DMS153 treated with DMSO at 0.1 percent for 48 hours (cell line): ENCODE data around the gene FGB.
"Not testable (repeated sequence)": the region's sequence is repeated elsewhere in the genome, so short reads cannot be mapped to it uniquely, and the experiment has no call there.

ENCODE experiments used
- DNase-seq: peaks from one replicate; lab custom pipeline; 2025; ENCODE audit not compliant: unreplicated experiment; lab: John Stamatoyannopoulos, UW

The FGB gene

GRCh38 chr4:154594343-154594742 is 31.5 kb downstream of the FGB start:
- DNase-seq: not testable (repeated sequence)

DNA sequence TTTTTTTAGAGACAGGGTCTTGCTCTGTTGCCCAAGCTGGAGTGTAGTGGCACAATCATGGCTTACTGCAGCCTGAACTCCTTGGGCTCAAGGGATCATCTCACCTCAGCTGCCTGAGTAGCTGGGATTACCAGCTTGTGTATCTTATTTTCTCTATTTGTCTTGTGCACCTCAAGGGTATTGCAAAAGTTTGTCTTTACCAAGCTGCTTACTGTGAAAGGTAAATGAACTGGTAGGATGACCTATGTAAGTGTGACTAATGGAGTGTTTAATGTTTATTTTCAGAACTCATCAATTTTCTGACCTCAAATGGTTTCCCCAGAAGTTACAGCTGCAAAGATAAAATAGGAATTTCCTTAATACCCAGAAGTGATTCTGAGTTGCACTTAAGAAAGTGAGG is 33.0 kb downstream of the FGB start:
- no peak for DNase-seq

- DNase-seq: not testable (repeated sequence)
These were observed 34.5 kb downstream of the FGB start for GRCh38 chr4:154597281-154597680.

GRCh38 chr4:154597798-154598774 is 35.3 kb downstream of the FGB start:
- no peak for DNase-seq

DNA sequence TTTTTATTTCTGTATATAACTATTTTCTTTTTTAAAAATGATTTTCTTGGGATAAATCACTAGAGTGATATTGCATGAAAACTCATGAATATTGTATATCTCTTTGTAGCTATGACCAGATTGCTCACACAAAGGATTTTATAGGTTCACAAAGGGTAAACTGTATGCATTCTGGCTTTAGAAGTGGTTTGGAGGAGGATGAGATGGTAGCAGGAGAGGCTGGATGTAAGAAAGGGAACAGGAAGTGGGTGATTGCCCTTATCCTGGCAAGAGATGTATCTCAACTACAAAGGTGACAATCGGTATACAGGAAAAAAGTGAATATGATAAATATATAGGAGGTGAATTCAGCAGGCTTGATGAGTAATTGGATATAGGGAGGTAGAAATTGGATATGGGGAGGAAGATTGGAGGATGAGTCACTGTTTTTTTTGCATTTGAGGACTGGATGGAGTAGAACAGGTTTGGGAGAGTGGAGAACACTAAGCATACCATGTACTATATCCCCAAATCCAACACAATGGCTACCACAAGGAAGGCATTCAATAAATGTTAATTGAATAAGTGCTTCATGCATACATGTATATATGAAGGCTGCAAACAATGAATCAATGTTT is 39.7 kb downstream of the FGB start:
- DNase-seq: no peak

DNA sequence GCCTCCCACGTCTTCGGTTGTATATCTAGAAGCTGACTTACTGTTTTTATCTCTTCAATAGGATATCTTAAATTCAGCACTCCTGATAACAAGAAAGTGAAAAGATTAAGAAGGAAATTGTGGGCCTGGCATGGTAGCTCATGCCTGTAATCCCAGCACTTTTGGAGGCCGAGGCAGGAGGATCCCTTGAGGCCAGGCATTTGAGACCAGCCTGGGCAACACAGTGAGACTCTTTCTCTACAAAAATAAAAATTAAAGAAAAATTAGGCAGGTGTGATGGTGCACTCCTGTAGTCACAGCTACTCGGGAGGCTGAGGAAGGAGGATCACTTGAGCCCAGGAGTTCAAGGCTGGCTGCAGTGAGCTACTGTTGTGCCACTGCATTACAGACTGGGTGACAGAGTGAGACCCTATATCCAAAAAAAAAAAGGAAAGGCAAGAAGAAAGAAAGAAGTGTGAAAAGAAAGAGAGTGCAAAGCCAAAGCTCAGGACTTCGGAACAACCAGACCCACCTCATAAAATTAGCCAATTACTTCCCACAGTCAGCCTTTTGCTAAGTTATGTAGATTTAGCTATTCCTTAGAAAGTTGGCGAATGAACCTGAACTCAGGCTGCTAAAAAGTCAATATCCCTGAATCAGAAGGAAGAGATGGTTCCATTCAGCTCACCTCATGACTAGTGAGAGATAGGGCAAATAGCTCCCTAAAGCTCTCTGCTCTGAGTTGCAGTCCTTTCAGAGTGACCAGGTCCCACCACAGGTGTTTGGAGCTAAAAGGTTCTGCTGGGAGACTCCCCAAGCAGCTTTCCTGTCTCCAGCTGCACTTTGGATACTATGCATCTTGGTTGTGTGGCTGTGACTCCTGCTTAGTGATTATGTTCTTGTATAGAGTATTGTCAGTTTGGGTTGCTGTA is 40.5 kb downstream of the FGB start:
- no peak for DNase-seq

GRCh38 chr4:154604696-154605200 is 41.9 kb downstream of the FGB start:
- no peak for DNase-seq

DNA sequence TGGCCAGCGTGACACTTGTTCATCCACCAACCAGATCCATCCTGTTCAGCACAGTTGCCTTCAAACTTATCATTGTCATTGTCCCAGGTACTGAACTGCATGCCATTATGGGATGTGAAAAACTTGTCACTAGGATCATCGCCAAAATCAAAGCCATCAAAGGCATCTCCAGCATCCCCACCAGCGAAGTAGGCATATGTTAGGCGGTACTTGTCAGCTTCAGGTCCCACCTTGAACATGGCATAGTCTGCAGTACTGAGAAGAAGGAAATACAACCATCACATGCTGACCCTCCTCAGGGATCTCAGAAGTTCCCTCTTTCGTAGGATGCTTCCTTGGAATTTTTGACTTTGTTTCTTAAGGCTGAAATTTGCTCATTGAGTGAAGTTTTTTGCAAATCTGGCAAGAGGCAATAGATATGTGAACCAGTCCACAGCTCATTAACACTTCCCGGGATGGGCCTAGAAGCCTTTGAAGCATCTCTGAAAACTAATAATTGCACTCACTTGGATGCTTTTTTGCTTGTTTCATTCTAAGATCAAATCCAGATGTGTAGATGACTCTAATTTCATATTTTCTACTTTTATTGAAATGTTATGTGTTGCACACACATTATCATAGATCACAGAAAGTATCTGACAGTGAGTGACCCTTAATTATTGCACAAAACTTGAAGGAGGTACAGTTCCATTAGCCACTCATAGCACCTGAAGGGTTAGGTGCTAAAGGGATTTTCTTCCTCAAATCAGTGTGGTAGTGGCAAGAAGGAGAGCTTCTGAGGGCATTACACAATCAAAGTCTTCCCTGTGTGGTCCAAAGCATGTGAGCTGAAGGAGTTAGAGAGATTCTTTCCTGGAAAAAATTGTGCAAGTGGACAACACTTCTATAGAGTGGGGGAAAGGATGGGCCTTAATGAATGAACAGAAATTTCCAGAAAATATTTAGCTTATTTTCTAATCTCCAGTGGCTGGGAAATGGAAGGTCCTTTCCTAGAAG is 44.2 kb downstream of the FGB start:
- no peak for DNase-seq

DNA sequence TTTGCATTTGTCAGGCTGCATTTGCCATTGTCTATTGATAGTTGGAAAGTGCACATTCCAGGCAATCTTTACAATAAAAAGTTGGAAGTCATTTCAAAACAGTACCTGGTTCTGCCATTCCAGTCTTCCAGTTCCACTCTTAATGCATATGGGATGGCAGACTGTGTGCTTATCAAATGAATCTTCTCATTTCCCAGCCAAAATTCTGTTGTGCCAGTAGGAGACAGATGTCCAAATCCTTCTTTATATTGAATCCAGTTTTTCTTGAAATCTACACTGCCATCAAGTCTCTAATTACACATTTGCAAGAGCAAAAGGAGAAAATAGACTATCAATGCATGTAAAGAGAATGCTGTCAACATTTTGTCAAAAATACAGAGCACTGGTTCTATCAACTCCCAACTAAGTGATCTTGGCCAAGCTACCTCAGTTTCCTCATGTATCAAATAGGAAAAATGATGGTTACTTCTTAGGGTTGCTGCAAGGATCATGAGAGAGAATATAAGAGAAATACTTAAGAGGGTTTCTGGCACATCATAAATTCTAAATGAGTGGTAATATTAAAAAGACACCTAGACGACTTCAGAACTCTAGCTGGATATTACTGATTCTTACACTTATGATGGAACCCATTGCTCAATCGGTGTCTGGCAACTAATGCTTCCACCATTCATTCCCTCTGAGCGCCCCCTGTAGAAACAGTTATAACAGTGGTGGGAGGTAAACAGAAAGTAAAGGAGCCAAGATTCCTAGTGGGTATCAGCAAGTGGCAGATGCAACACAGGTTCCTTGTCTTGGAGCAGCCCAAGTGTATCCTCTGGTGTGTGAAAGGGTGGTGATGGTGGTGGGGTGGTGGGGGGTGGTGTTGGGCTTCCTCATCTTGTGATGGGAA is 45.8 kb downstream of the FGB start:
- no peak for DNase-seq

DNA sequence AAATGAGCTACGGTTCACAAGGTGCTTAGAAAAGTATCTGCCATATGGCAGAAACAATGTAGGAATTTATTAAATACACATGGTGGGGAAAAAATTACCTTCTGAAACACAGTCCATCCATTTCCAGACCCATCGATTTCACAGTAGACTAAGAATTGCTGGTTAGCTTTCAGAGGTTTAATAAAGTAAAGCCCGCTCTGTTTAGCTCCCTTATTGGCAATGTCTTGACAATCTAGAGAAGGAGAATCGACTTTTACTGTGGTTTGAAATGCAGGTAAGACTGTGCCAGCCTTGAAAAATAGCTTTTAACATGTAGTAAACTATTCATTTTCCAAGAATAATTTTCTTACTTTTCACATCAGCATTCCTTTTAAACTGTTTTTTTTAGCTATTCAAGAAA is 46.7 kb downstream of the FGB start:
- DNase-seq: no peak

- no peak for DNase-seq
These were observed 47.8 kb downstream of the FGB start for GRCh38 chr4:154610582-154610981.

DNA sequence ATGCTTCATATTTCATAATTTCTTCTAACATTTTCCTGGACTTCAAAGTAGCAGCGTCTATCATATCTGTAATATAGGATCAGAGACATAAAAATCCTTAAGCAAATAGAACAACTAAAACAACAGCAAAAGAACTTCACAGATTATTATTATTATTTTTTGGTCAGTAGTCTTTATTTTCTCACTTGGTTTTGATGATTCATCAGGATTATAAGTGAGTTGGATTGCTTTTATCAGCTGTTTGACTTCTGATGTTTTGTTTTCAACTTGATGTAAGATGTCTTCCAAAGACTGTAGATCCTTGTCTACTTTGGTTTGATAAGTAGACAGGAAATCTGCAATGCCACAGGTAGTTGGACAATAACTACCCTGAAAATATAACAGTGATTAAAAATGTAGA is 49.0 kb downstream of the FGB start:
- no peak for DNase-seq

GRCh38 chr4:154612472-154613414 is 49.9 kb downstream of the FGB start, which contains the start of gene FGG:
FGG (minus strand) TSS chr4:154612656; CDS start chr4:154612609, 47 bp downstream.
- DNase-seq: no peak

DNA sequence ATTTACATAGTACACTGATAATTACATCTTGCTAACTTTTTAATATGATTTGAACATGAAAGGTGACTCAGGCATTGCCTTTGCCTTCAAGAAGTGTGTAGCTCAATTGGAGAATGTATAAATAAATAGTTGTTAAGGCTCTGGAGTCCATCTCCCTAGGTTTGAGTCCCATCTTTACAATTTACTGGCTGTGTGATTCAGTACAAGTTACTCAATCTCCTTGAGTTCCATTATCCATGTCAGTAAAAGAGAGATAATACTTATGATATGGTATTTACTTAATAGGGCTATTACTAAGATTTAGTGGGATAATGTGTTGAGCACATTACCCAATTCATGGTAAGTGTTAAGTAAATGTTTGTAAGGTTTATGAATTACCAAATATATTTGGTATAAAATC is 51.5 kb downstream of the FGB start:
- DNase-seq: no peak

DNA sequence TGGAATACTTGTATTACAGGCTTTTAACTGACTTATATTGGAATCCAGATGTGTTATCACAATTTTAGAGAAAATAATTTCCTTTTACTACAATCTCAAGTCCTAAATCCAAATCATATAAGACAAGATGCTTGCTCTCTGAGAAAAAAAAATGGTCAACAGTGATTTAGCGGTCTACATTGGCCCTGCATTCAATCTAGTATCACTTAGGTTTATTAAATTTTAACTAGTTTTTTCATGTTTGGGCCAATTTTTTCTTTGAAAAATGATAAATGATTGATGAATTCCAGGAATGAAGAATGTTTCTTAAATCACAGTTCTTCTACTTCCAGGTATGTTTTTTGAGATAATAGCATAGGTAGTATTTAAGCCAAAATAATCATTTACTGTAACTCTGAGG is 52.4 kb downstream of the FGB start:
- DNase-seq: no peak

- no peak for DNase-seq
These were observed 53.5 kb downstream of the FGB start for GRCh38 chr4:154616287-154616686.

- no peak for DNase-seq
These were observed 53.9 kb downstream of the FGB start for GRCh38 chr4:154616731-154617130.

- no peak for DNase-seq
These were observed 55.1 kb downstream of the FGB start for GRCh38 chr4:154617820-154618317.
